Measurements from ENCODE around the gene PRDM16.

GRCh38 chr1:3174487-3175247 is 105.7 kb downstream of the PRDM16 start:
- TF ChIP-seq CTCF (IDR thresholded peaks at IDR 0.05) (no peak), POLR2A (IDR thresholded peaks at IDR 0.05) (no peak)
